ENCODE data around the gene NMRK2.
"Not testable (repeated sequence)": the region's sequence is repeated elsewhere in the genome, so short reads cannot be mapped to it uniquely, and the experiment has no call there.

NMRK2 gene

GRCh38 chr19:3964256-3965194, 31.7 kb downstream of the NMRK2 start:
- H3K9ac ChIP-seq (ENCODE audit: low read length in 5 of 5): no peak overlapping the region
- H3K4me1 ChIP-seq (ENCODE audit: control insufficient read depth in 5 of 5, insufficient read depth in 5 of 5, low read length in 5 of 5): peaks cover 6 to 33% (median 17%) of the 10 kb centered on the region in 5 donors
- H3K27me3 ChIP-seq (ENCODE audit: control insufficient read depth in 5 of 5, insufficient read depth in 4 of 5, low read length in 5 of 5): no peaks in the 10 kb centered on the region
- peaks cover 0 to 80% (median 70%) of the 10 kb centered on the region in 5 donors for H3K36me3 ChIP-seq (ENCODE audit: control insufficient read depth in 5 of 5, insufficient read depth in 5 of 5, low read length in 5 of 5)
- H3K9me3 ChIP-seq (ENCODE audit: control insufficient read depth in 5 of 5, low read length in 5 of 5): no peaks in the 10 kb centered on the region
- no peak overlapping the region for H3K4me3 ChIP-seq (ENCODE audit: low read depth in 1 of 5, low read length in 5 of 5)
- H3K27ac ChIP-seq (ENCODE audit: low read depth, low read length): no peak overlapping the region

- Histone ChIP-seq H3K4me1 (ENCODE audit: control insufficient read depth in 5 of 5, insufficient read depth in 5 of 5, low read length in 5 of 5) (peaks cover 9 to 43% (median 31%) of the 10 kb centered on the region in 5 donors), H3K36me3 (ENCODE audit: control insufficient read depth in 5 of 5, insufficient read depth in 5 of 5, low read length in 5 of 5) (peaks cover 0 to 62% (median 52%) of the 10 kb centered on the region in 5 donors), H3K27ac (ENCODE audit: low read depth, low read length) (no peak overlapping the region), H3K27me3 (ENCODE audit: control insufficient read depth in 5 of 5, insufficient read depth in 4 of 5, low read length in 5 of 5) (no peaks in the 10 kb centered on the region), H3K9me3 (ENCODE audit: control insufficient read depth in 5 of 5, low read length in 5 of 5) (no peaks in the 10 kb centered on the region), H3K4me3 (ENCODE audit: low read depth in 1 of 5, low read length in 5 of 5) (no peak overlapping the region), H3K9ac (ENCODE audit: low read length in 5 of 5) (no peak overlapping the region)
These were observed 33.5 kb downstream of the NMRK2 start for GRCh38 chr19:3966051-3967017.

GRCh38 chr19:3967983-3968382, 35.1 kb downstream of the NMRK2 start:
- not testable (repeated sequence) for H3K9ac ChIP-seq (ENCODE audit: low read length in 5 of 5); H3K27me3 ChIP-seq (ENCODE audit: control insufficient read depth in 5 of 5, insufficient read depth in 4 of 5, low read length in 5 of 5); H3K9me3 ChIP-seq (ENCODE audit: control insufficient read depth in 5 of 5, low read length in 5 of 5); H3K4me3 ChIP-seq (ENCODE audit: low read depth in 1 of 5, low read length in 5 of 5)
- H3K36me3 ChIP-seq (ENCODE audit: control insufficient read depth in 5 of 5, insufficient read depth in 5 of 5, low read length in 5 of 5): peaks cover 0 to 48% (median 38%) of the 10 kb centered on the region in 5 donors
- H3K4me1 ChIP-seq (ENCODE audit: control insufficient read depth in 5 of 5, insufficient read depth in 5 of 5, low read length in 5 of 5): peaks cover 9 to 45% (median 34%) of the 10 kb centered on the region in 5 donors
- peak overlapping the region; percentile 90 for H3K27ac ChIP-seq (ENCODE audit: low read depth, low read length)

- Histone ChIP-seq H3K27ac (ENCODE audit: low read depth, low read length) (peak overlapping the region; percentile 90), H3K36me3 (ENCODE audit: control insufficient read depth in 5 of 5, insufficient read depth in 5 of 5, low read length in 5 of 5) (peaks cover 0 to 40% (median 30%) of the 10 kb centered on the region in 5 donors), H3K4me1 (ENCODE audit: control insufficient read depth in 5 of 5, insufficient read depth in 5 of 5, low read length in 5 of 5) (peaks cover 9 to 45% (median 34%) of the 10 kb centered on the region in 5 donors), H3K4me3 (ENCODE audit: low read depth in 1 of 5, low read length in 5 of 5) (peak overlapping the region in 4 of 5 donors; percentile 44 to 89 (median 80)), H3K27me3 (ENCODE audit: control insufficient read depth in 5 of 5, insufficient read depth in 4 of 5, low read length in 5 of 5) (no peaks in the 10 kb centered on the region), H3K9me3 (ENCODE audit: control insufficient read depth in 5 of 5, low read length in 5 of 5) (no peaks in the 10 kb centered on the region), H3K9ac (ENCODE audit: low read length in 5 of 5) (peak overlapping the region in 3 of 5 donors; percentile 56 to 91 (median 87))
These were observed 35.9 kb downstream of the NMRK2 start for GRCh38 chr19:3968556-3969434.

- H3K4me1 ChIP-seq (ENCODE audit: control insufficient read depth in 5 of 5, insufficient read depth in 5 of 5, low read length in 5 of 5): peaks cover 9 to 45% (median 34%) of the 10 kb centered on the region in 5 donors
- H3K9me3 ChIP-seq (ENCODE audit: control insufficient read depth in 5 of 5, low read length in 5 of 5): no peaks in the 10 kb centered on the region
- H3K9ac ChIP-seq (ENCODE audit: low read length in 5 of 5): peak overlapping the region; percentile 81 to 95 (median 91)
- H3K27me3 ChIP-seq (ENCODE audit: control insufficient read depth in 5 of 5, insufficient read depth in 4 of 5, low read length in 5 of 5): no peaks in the 10 kb centered on the region
- H3K27ac ChIP-seq (ENCODE audit: low read depth, low read length): peak overlapping the region; percentile 90
- peaks cover 0 to 32% (median 23%) of the 10 kb centered on the region in 5 donors for H3K36me3 ChIP-seq (ENCODE audit: control insufficient read depth in 5 of 5, insufficient read depth in 5 of 5, low read length in 5 of 5)
- peak overlapping the region; percentile 73 to 89 (median 86) for H3K4me3 ChIP-seq (ENCODE audit: low read depth in 1 of 5, low read length in 5 of 5)
These were observed 36.8 kb downstream of the NMRK2 start for GRCh38 chr19:3969435-3970312.

- H3K27me3 ChIP-seq (ENCODE audit: control insufficient read depth in 5 of 5, insufficient read depth in 4 of 5, low read length in 5 of 5): no peaks in the 10 kb centered on the region
- H3K27ac ChIP-seq (ENCODE audit: low read depth, low read length): peak overlapping the region; percentile 90
- H3K9me3 ChIP-seq (ENCODE audit: control insufficient read depth in 5 of 5, low read length in 5 of 5): no peaks in the 10 kb centered on the region
- peaks cover 0 to 29% (median 19%) of the 10 kb centered on the region in 5 donors for H3K36me3 ChIP-seq (ENCODE audit: control insufficient read depth in 5 of 5, insufficient read depth in 5 of 5, low read length in 5 of 5)
- H3K9ac ChIP-seq (ENCODE audit: low read length in 5 of 5): peak overlapping the region; percentile 81 to 95 (median 91)
- peak overlapping the region; percentile 73 to 89 (median 86) for H3K4me3 ChIP-seq (ENCODE audit: low read depth in 1 of 5, low read length in 5 of 5)
- H3K4me1 ChIP-seq (ENCODE audit: control insufficient read depth in 5 of 5, insufficient read depth in 5 of 5, low read length in 5 of 5): peaks cover 9 to 45% (median 34%) of the 10 kb centered on the region in 5 donors
These were observed 37.5 kb downstream of the NMRK2 start for GRCh38 chr19:3970313-3970807.

- Histone ChIP-seq H3K27ac (ENCODE audit: low read depth, low read length) (peak within 1 kb of the TSS; percentile 90), H3K9me3 (ENCODE audit: control insufficient read depth in 5 of 5, low read length in 5 of 5) (no peaks in the 10 kb centered on the region), H3K27me3 (ENCODE audit: control insufficient read depth in 5 of 5, insufficient read depth in 4 of 5, low read length in 5 of 5) (no peaks in the 10 kb centered on the region), H3K4me1 (ENCODE audit: control insufficient read depth in 5 of 5, insufficient read depth in 5 of 5, low read length in 5 of 5) (peaks cover 9 to 42% (median 34%) of the 10 kb centered on the region in 5 donors), H3K36me3 (ENCODE audit: control insufficient read depth in 5 of 5, insufficient read depth in 5 of 5, low read length in 5 of 5) (peaks cover 0 to 29% (median 21%) of the 10 kb centered on the region in 5 donors), H3K9ac (ENCODE audit: low read length in 5 of 5) (peak within 1 kb of the TSS; percentile 81 to 95 (median 91)), H3K4me3 (ENCODE audit: low read depth in 1 of 5, low read length in 5 of 5) (peak within 1 kb of the TSS; percentile 73 to 89 (median 86))
These were observed 38.1 kb downstream of the NMRK2 start, which contains the start of gene DAPK3 for GRCh38 chr19:3970808-3971598. TSS of gene DAPK3 (minus strand) at chr19:3971099. CDS start at chr19:3969735, 1,364 bp downstream.

- Histone ChIP-seq H3K4me3 (ENCODE audit: low read depth in 1 of 5, low read length in 5 of 5) (no peak overlapping the region), H3K27me3 (ENCODE audit: control insufficient read depth in 5 of 5, insufficient read depth in 4 of 5, low read length in 5 of 5) (no peaks in the 10 kb centered on the region), H3K36me3 (ENCODE audit: control insufficient read depth in 5 of 5, insufficient read depth in 5 of 5, low read length in 5 of 5) (peaks cover 0 to 52% (median 45%) of the 10 kb centered on the region in 5 donors), H3K27ac (ENCODE audit: low read depth, low read length) (no peak overlapping the region), H3K9me3 (ENCODE audit: control insufficient read depth in 5 of 5, low read length in 5 of 5) (no peaks in the 10 kb centered on the region), H3K9ac (ENCODE audit: low read length in 5 of 5) (no peak overlapping the region), H3K4me1 (ENCODE audit: control insufficient read depth in 5 of 5, insufficient read depth in 5 of 5, low read length in 5 of 5) (peaks cover 0 to 11% (median 6%) of the 10 kb centered on the region in 5 donors)
These were observed 42.3 kb downstream of the NMRK2 start for GRCh38 chr19:3975144-3975543.
